A549 (cell line): Measurements from ENCODE around the gene OGDH.

Source experiments
- BHLHE40 ChIP-seq: IDR thresholded peaks from 2 replicates; pipeline ENCODE4 v1.6.1; 2012; ENCODE audit warnings: low read depth, low read length, inconsistent platforms
- CEBPB ChIP-seq, 2 experiments: fragments of >200 bp in 1 of 2; sonication (Bioruptor Twin) in 1 of 2; formaldehyde crosslinking in 1 of 2; IDR thresholded peaks; 2 replicates each; pipeline ENCODE4 v1.6.1; 2012 to 2016
- CHD4 ChIP-seq: fragments of 200-600 bp; sonication (generic); IDR thresholded peaks from 2 replicates; pipeline ENCODE4 v1.6.1; 2016; ENCODE audit warnings: antibody characterized with exemption, mild to moderate bottlenecking, borderline replicate concordance
- EP300 ChIP-seq, 2 experiments: fragments of >200 bp; sonication (Bioruptor Twin); formaldehyde crosslinking; IDR thresholded peaks; 2 replicates in 1 of 2; 3 replicates in 1 of 2; pipeline ENCODE4 v1.6.1; 2016 to 2017
- ESRRA ChIP-seq: fragments of 150-350 bp; IDR thresholded peaks from 2 replicates; pipeline ENCODE4 v1.6.1; 2014; ENCODE audit warnings: mild to moderate bottlenecking, low read length, borderline replicate concordance
- JUN ChIP-seq, 2 experiments: fragments of >200 bp; sonication (Bioruptor Twin); formaldehyde crosslinking; IDR thresholded peaks; 2 replicates in 1 of 2; 3 replicates in 1 of 2; pipeline ENCODE4 v1.6.1; 2016 to 2017
- NFE2L2 ChIP-seq: fragments of 150-350 bp; conservative IDR thresholded peaks from 2 replicates; pipeline ENCODE4 v1.6.1; 2014; ENCODE audit warnings: low read length
- PHF8 ChIP-seq: fragments of 200-600 bp; sonication (generic); IDR thresholded peaks from 2 replicates; pipeline ENCODE4 v1.6.1; 2016; ENCODE audit warnings: low read depth, mild to moderate bottlenecking, antibody characterized with exemption, moderate library complexity, borderline replicate concordance
- POLR2A ChIP-seq: IDR thresholded peaks from 2 replicates; pipeline ENCODE4 v1.6.1; 2012; ENCODE audit warnings: mild to moderate bottlenecking, low read length
- RFX5 ChIP-seq: fragments of 450-650 bp; IDR thresholded peaks from 2 replicates; pipeline ENCODE4 v1.7.1; 2014; ENCODE audit warnings: antibody characterized with exemption, mild to moderate bottlenecking, moderate library complexity
- RNF2 ChIP-seq: fragments of 200-600 bp; sonication (generic); IDR thresholded peaks from 2 replicates; pipeline ENCODE4 v1.6.1; 2016; ENCODE audit warnings: low read depth, mild to moderate bottlenecking, antibody characterized with exemption, moderate library complexity, borderline replicate concordance
- TP53 ChIP-seq: fragments of 250-450 bp; sonication (Bioruptor Pico); IDR thresholded peaks from 2 replicates; pipeline ENCODE4 v1.5.0; 2021; ENCODE audit warnings: mild to moderate bottlenecking, moderate library complexity
- TF ChIP-seq, protein P1 (sequence below): fragments of >200 bp; sonication (Bioruptor Twin); formaldehyde crosslinking; IDR thresholded peaks from 3 replicates; pipeline ENCODE4 v1.5.1; 2016

- TF ChIP-seq, protein P1, sequence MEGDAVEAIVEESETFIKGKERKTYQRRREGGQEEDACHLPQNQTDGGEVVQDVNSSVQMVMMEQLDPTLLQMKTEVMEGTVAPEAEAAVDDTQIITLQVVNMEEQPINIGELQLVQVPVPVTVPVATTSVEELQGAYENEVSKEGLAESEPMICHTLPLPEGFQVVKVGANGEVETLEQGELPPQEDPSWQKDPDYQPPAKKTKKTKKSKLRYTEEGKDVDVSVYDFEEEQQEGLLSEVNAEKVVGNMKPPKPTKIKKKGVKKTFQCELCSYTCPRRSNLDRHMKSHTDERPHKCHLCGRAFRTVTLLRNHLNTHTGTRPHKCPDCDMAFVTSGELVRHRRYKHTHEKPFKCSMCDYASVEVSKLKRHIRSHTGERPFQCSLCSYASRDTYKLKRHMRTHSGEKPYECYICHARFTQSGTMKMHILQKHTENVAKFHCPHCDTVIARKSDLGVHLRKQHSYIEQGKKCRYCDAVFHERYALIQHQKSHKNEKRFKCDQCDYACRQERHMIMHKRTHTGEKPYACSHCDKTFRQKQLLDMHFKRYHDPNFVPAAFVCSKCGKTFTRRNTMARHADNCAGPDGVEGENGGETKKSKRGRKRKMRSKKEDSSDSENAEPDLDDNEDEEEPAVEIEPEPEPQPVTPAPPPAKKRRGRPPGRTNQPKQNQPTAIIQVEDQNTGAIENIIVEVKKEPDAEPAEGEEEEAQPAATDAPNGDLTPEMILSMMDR = no peak
- TF ChIP-seq TP53 (CRISPR knock-in tag) (no peak), POLR2A (no peak), RFX5 (no peak), BHLHE40 (no peak), PHF8 (no peak), EP300 (IDR thresholded peaks at IDR 0.05) (no peak), JUN (IDR thresholded peaks at IDR 0.05) (no peak), NFE2L2 (no peak), RNF2 (no peak), CEBPB (IDR thresholded peaks at IDR 0.05) (no peak), ESRRA (no peak), CHD4 (no peak)
Measured at GRCh38 chr7:44757739-44758138, 151.3 kb downstream of the OGDH start.
